Astrocyte (in vitro differentiated cells and primary cell): ENCODE measurements around the gene NCAPD3. TPM values are rescaled to one million over a fixed set of nuclear protein-coding genes. Genes with fewer than 3 reads are reported as not detected.

Experiments used
- DNase-seq: peaks from one replicate; pipeline ENCODE4 v3.0.0-alpha.2; 2010; ENCODE audit warnings: low read depth
- FAIRE-seq: peaks from 2 replicates; lab custom pipeline; 2011; peaks lifted over from hg19 to GRCh38; lab: Jason Lieb, UNC
- H2AFZ ChIP-seq: 2 replicates; pipeline ENCODE4 v1.6.0; 2012; ENCODE audit warnings: low read depth, low read length, inconsistent platforms
- H3K27ac ChIP-seq: 2 replicates; pipeline ENCODE4 v1.5.1; 2011; ENCODE audit warnings: low read depth, low read length, inconsistent platforms
- H3K27me3 ChIP-seq: 2 replicates; pipeline ENCODE4 v1.6.0; 2011; ENCODE audit warnings: low read length, inconsistent platforms; ENCODE audit not compliant: insufficient read depth
- H3K36me3 ChIP-seq: 2 replicates; pipeline ENCODE4 v1.5.1; 2011; ENCODE audit warnings: low read length, inconsistent platforms; ENCODE audit not compliant: insufficient read depth
- H3K4me1 ChIP-seq: 2 replicates; pipeline ENCODE4 v1.5.1; 2011; ENCODE audit warnings: low read length, inconsistent platforms; ENCODE audit not compliant: insufficient read depth
- H3K4me2 ChIP-seq: 2 replicates; pipeline ENCODE4 v1.6.0; 2012; ENCODE audit warnings: low read length, inconsistent platforms
- H3K4me3 ChIP-seq: 2 replicates; pipeline ENCODE4 v1.5.1; 2011; ENCODE audit warnings: low read depth, mild to moderate bottlenecking, low read length, inconsistent platforms; ENCODE audit not compliant: insufficient read depth
- H3K79me2 ChIP-seq: 2 replicates; pipeline ENCODE4 v1.6.0; 2012; ENCODE audit warnings: mild to moderate bottlenecking, low read length, inconsistent platforms; ENCODE audit not compliant: insufficient read depth
- H3K9ac ChIP-seq: 2 replicates; pipeline ENCODE4 v1.6.0; 2012; ENCODE audit warnings: mild to moderate bottlenecking, low read length, inconsistent platforms
- H3K9me3 ChIP-seq: 2 replicates; pipeline ENCODE4 v1.5.1; 2012; ENCODE audit warnings: low read depth, mild to moderate bottlenecking, low read length, inconsistent platforms; ENCODE audit not compliant: insufficient read depth
- H4K20me1 ChIP-seq: 2 replicates; pipeline ENCODE4 v1.6.0; 2012; ENCODE audit warnings: low read length, inconsistent platforms; ENCODE audit not compliant: insufficient read depth
- H3K27ac Mint-ChIP-seq: one replicate; pipeline ENCODE4 v1.8.0; 2021; ENCODE audit warnings: mild to moderate bottlenecking, mixed read lengths; ENCODE audit not compliant: unreplicated experiment
- H3K27me3 Mint-ChIP-seq: one replicate; pipeline ENCODE4 v1.8.0; 2021; ENCODE audit warnings: low read depth, mixed read lengths; ENCODE audit not compliant: unreplicated experiment
- H3K36me3 Mint-ChIP-seq: one replicate; pipeline ENCODE4 v1.8.0; 2021; ENCODE audit warnings: low read depth, mixed read lengths; ENCODE audit not compliant: unreplicated experiment
- H3K4me1 Mint-ChIP-seq: one replicate; pipeline ENCODE4 v1.8.0; 2021; ENCODE audit warnings: low read depth, mixed read lengths; ENCODE audit not compliant: unreplicated experiment
- H3K4me3 Mint-ChIP-seq: one replicate; pipeline ENCODE4 v1.8.0; 2021; ENCODE audit warnings: mild to moderate bottlenecking, moderate library complexity, mixed read lengths; ENCODE audit not compliant: unreplicated experiment
- H3K9me3 Mint-ChIP-seq: one replicate; pipeline ENCODE4 v1.8.0; 2021; ENCODE audit warnings: mild to moderate bottlenecking, mixed read lengths; ENCODE audit not compliant: unreplicated experiment
- EZH2 ChIP-seq: IDR thresholded peaks from 2 replicates; pipeline ENCODE4 v1.6.1; 2012; ENCODE audit warnings: mild to moderate bottlenecking, low read length, inconsistent platforms; ENCODE audit not compliant: insufficient read depth
- total RNA-seq: library from RNA; stranded (reverse); gene quantifications from 2 replicates; pipeline ENCODE4 v1.2.1, GENCODE V29; 2021
- TF ChIP-seq, protein P1 (sequence below): IDR thresholded peaks from 2 replicates; pipeline ENCODE4 v1.5.1; 2011; ENCODE audit warnings: low read depth, mild to moderate bottlenecking, inconsistent platforms, low read length, moderate library complexity; ENCODE audit not compliant: insufficient read depth

NCAPD3 gene
- total RNA-seq, 1 donor from 2014 or later = 18.5 TPM

DNA sequence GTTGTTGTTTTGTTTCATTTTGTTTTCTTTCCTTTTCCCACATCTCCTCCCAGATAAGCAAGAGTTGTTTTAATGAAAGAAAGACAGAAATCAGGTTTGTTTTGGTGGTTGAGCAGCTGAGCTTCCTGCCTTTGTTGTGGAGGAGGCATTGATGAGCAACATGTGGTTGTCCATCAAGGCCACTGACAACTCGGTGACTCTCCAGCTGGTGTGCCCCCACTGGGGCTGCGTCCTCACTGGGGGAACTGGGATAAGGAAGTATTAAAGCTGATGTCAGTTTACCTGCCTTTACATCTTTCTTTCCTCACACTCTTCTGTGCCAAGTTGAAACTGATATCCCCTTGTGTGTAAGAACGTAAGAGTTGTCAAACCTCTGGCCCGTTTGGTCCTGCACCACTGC is 6.6 kb upstream of the NCAPD3 start:
- Histone ChIP-seq H3K36me3 (peaks cover 8% of the 10 kb centered on the region), H3K9me3 (no peaks in the 10 kb centered on the region), H3K4me2 (no peak overlapping the region), H2AFZ (no peak overlapping the region), H3K27me3 (no peaks in the 10 kb centered on the region), H3K4me3 (no peak overlapping the region), H3K27ac (no peak overlapping the region), H3K4me1 (peaks cover 18% of the 10 kb centered on the region), H4K20me1 (peaks cover 92% of the 10 kb centered on the region), H3K9ac (no peak overlapping the region), H3K79me2 (peaks cover 83% of the 10 kb centered on the region)
- no peaks in the 10 kb centered on the region for H3K9me3 Mint-ChIP-seq
- DNase-seq (no peak), FAIRE-seq (no peak)
- no peak overlapping the region for H3K27ac Mint-ChIP-seq
- H3K4me1 Mint-ChIP-seq = peaks cover 28% of the 10 kb centered on the region
- TF ChIP-seq, protein P1, sequence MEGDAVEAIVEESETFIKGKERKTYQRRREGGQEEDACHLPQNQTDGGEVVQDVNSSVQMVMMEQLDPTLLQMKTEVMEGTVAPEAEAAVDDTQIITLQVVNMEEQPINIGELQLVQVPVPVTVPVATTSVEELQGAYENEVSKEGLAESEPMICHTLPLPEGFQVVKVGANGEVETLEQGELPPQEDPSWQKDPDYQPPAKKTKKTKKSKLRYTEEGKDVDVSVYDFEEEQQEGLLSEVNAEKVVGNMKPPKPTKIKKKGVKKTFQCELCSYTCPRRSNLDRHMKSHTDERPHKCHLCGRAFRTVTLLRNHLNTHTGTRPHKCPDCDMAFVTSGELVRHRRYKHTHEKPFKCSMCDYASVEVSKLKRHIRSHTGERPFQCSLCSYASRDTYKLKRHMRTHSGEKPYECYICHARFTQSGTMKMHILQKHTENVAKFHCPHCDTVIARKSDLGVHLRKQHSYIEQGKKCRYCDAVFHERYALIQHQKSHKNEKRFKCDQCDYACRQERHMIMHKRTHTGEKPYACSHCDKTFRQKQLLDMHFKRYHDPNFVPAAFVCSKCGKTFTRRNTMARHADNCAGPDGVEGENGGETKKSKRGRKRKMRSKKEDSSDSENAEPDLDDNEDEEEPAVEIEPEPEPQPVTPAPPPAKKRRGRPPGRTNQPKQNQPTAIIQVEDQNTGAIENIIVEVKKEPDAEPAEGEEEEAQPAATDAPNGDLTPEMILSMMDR = no peak
- no peak for TF ChIP-seq EZH2
- H3K36me3 Mint-ChIP-seq = peaks cover 5% of the 10 kb centered on the region
- H3K4me3 Mint-ChIP-seq = no peak overlapping the region
- H3K27me3 Mint-ChIP-seq = no peaks in the 10 kb centered on the region

DNA sequence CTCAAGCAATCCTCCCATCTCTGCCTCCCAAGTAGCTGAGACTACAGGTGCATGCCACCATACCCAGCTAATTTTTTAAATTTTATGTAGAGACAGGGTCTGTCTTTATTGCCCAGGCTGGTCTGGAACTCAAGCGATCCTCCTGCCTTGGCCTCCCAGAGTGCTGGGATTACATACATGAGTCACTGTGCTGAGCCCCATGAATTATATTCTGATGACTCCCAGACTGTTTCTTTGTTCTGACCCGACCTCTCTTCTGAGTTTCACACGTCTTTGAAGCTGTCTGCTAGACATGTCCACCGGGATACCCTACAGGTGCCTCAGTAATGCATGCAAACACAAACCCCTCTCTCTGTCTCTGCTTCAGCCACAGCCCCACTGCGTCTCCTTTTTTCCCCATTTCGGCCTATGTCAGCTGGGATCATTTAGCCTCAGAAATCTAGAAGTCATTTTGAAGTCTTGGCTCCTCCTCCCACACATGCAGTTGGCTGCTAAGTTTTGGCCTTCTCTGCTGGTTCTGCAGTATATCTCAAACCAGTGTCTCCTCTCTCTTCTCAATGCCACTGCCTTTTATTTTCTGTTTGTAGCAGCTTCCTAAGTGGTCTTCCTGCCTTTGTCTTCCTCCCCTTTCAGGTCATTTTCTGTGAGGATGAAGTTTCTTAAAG is 5.5 kb upstream of the NCAPD3 start:
- no peak for TF ChIP-seq EZH2
- TF ChIP-seq, protein P1 = no peak
- no peak overlapping the region for H3K9ac ChIP-seq
- peaks cover 5% of the 10 kb centered on the region for H3K36me3 ChIP-seq
- H3K9me3 Mint-ChIP-seq = no peaks in the 10 kb centered on the region
- H3K27me3 ChIP-seq = no peaks in the 10 kb centered on the region
- H3K27ac ChIP-seq = no peak overlapping the region
- H3K4me1 Mint-ChIP-seq = peaks cover 28% of the 10 kb centered on the region
- H3K9me3 ChIP-seq = no peaks in the 10 kb centered on the region
- H3K4me3 Mint-ChIP-seq = no peak overlapping the region
- peaks cover 83% of the 10 kb centered on the region for H3K79me2 ChIP-seq
- H3K4me2 ChIP-seq = no peak overlapping the region
- H3K4me3 ChIP-seq = no peak overlapping the region
- no peak for DNase-seq
- no peak for FAIRE-seq
- H3K4me1 ChIP-seq = peaks cover 19% of the 10 kb centered on the region
- peaks cover 4% of the 10 kb centered on the region for H3K36me3 Mint-ChIP-seq
- no peaks in the 10 kb centered on the region for H3K27me3 Mint-ChIP-seq
- no peak overlapping the region for H3K27ac Mint-ChIP-seq
- peaks cover 88% of the 10 kb centered on the region for H4K20me1 ChIP-seq
- H2AFZ ChIP-seq = no peak overlapping the region

DNA sequence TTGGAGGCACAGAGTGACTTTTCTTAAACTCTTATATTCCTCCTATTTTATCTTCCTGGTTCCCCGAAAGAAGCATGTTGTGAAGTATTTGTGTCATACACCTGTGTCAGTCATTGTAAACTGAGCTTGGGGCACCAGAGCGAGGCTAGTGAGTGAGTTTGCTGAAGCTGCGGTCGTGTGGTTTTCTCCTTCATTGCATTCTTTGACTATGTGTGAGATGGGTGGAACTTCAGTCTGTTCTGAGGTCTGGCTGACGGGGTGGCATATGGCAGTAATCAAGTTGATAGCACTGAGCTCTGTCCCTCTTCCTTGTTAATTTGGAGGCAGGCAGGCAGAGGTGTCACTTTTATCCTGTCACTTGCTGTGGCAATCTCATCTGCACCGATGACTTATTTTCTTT is 4.9 kb upstream of the NCAPD3 start:
- H3K4me1 Mint-ChIP-seq = peaks cover 28% of the 10 kb centered on the region
- no peak overlapping the region for H3K27ac ChIP-seq
- no peaks in the 10 kb centered on the region for H3K27me3 ChIP-seq
- no peak overlapping the region for H3K9ac ChIP-seq
- peak; percentile 45 for DNase-seq
- no peak overlapping the region for H2AFZ ChIP-seq
- no peak overlapping the region for H3K27ac Mint-ChIP-seq
- H3K4me3 ChIP-seq = no peak overlapping the region
- H3K4me1 ChIP-seq = peaks cover 19% of the 10 kb centered on the region
- TF ChIP-seq, protein P1 = no peak
- no peak for TF ChIP-seq EZH2
- H3K4me3 Mint-ChIP-seq = no peak overlapping the region
- H3K27me3 Mint-ChIP-seq = no peaks in the 10 kb centered on the region
- peaks cover 4% of the 10 kb centered on the region for H3K36me3 Mint-ChIP-seq
- H3K9me3 ChIP-seq = no peaks in the 10 kb centered on the region
- H3K4me2 ChIP-seq = no peak overlapping the region
- H3K36me3 ChIP-seq = peaks cover 5% of the 10 kb centered on the region
- FAIRE-seq = no peak
- H3K79me2 ChIP-seq = peaks cover 84% of the 10 kb centered on the region
- H3K9me3 Mint-ChIP-seq = no peaks in the 10 kb centered on the region
- peaks cover 82% of the 10 kb centered on the region for H4K20me1 ChIP-seq
